Uterus (tissue), 4 donors: Measurements from ENCODE around the gene ATP6AP1. TPM values are rescaled to one million over a fixed set of nuclear protein-coding genes. Genes with fewer than 3 reads are reported as not detected.

ENCODE experiments used
- DNase-seq, 2 donors: peaks; one replicate each; pipeline ENCODE4 v3.0.0-alpha.2; 2019 to 2020
- H3K27ac ChIP-seq, 2 donors: fragments of 200-600 bp; sonication (generic); 1 replicate in 1 of 2; 2 replicates in 1 of 2; pipeline ENCODE4 v1.5.1; 2016 to 2018
- H3K27me3 ChIP-seq, 2 donors: fragments of 200-600 bp; sonication (generic); one replicate each; pipeline ENCODE4 v1.5.1; 2018 to 2019; ENCODE audit warnings: control low read depth in 1 of 2
- H3K36me3 ChIP-seq, 2 donors: fragments of 200-600 bp; sonication (generic); one replicate each; pipeline ENCODE4 v1.5.1; 2019; ENCODE audit warnings: control low read depth in 1 of 2
- H3K4me1 ChIP-seq, 2 donors: fragments of 200-600 bp; sonication (generic); one replicate each; pipeline ENCODE4 v1.5.1; 2018 to 2019; ENCODE audit warnings: control low read depth in 1 of 2
- H3K4me3 ChIP-seq, 2 donors: fragments of 200-600 bp; sonication (generic); 1 replicate in 1 of 2; 2 replicates in 1 of 2; pipeline ENCODE4 v1.5.1; 2018 to 2019; ENCODE audit warnings: mild to moderate bottlenecking in 1 of 2
- H3K9me3 ChIP-seq, 2 donors: fragments of 200-600 bp; sonication (generic); one replicate each; pipeline ENCODE4 v1.5.1; 2019; ENCODE audit warnings: control low read depth in 1 of 2
- CTCF ChIP-seq, 4 experiments: fragments of 200-600 bp in 2 of 4; fragments of 450-650 bp in 2 of 4; sonication (generic) in 2 of 4; IDR thresholded peaks; one replicate each; pipeline ENCODE4 v1.5.1; 2016 to 2019; ENCODE audit warnings: antibody characterized with exemption in 4 of 4, mild to moderate bottlenecking in 2 of 4, moderate library complexity in 1 of 4
- POLR2A ChIP-seq, 2 donors: fragments of 450-650 bp; IDR thresholded peaks; one replicate each; pipeline ENCODE4 v1.6.1; 2016; ENCODE audit warnings: antibody characterized with exemption in 2 of 2, mild to moderate bottlenecking in 1 of 2, moderate library complexity in 1 of 2
- intact Hi-C: fragments of 100-400 bp; cut with DNase I; formaldehyde crosslinking; loops from one replicate; pipeline ENCODE4 v1.15.1; 2023; ENCODE audit warnings: low total_unique reads
- total RNA-seq, 4 donors: library from RNA; depleted of rRNA in 3 of 4; stranded (reverse); fragments of >200 nt in 3 of 4; gene quantifications; one replicate each; pipeline versions ENCODE4 v1.1.0 to v1.2.4, GENCODE V29; 2014 to 2023
- donor health status: DM: yes; HTN: yes; CAD: no.

The ATP6AP1 gene
- total RNA-seq, 4 donors from 2014 or later: 5.1 to 71.3 (median 42.1) TPM

- H3K9me3 ChIP-seq: no peaks in the 10 kb centered on the region
- no peak overlapping the region for H3K4me3 ChIP-seq
- H3K27ac ChIP-seq: no peak overlapping the region
Measured at GRCh38 chrX:154419688-154420401, 8.6 kb upstream of the ATP6AP1 start.

GRCh38 chrX:154420402-154420756, 8.1 kb upstream of the ATP6AP1 start:
- Histone ChIP-seq H3K4me3 (no peak overlapping the region), H3K36me3 (no peaks in the 10 kb centered on the region), H3K27ac (no peak overlapping the region), H3K27me3 (no peaks in the 10 kb centered on the region), H3K4me1 (no peaks in the 10 kb centered on the region), H3K9me3 (no peaks in the 10 kb centered on the region)
- intact Hi-C loops: no loop called here
- no peak for DNase-seq
- TF ChIP-seq CTCF (IDR thresholded peaks at IDR 0.05) (no peak), POLR2A (IDR thresholded peaks at IDR 0.05) (no peak)

More at GRCh38 chrX:154419688-154420401, 8.6 kb upstream of the ATP6AP1 start:
- intact Hi-C loops: no loop called here
- Histone ChIP-seq H3K36me3 (no peaks in the 10 kb centered on the region), H3K27me3 (no peaks in the 10 kb centered on the region), H3K4me1 (no peaks in the 10 kb centered on the region)
- TF ChIP-seq CTCF (IDR thresholded peaks at IDR 0.05) (no peak), POLR2A (IDR thresholded peaks at IDR 0.05) (no peak)
- no peak for DNase-seq

GRCh38 chrX:154426916-154427770, 1.3 kb upstream of the ATP6AP1 start:
- Histone ChIP-seq H3K27me3 (no peaks in the 10 kb centered on the region), H3K36me3 (no peaks in the 10 kb centered on the region), H3K27ac (no peak overlapping the region), H3K4me3 (no peak overlapping the region), H3K9me3 (no peaks in the 10 kb centered on the region), H3K4me1 (no peaks in the 10 kb centered on the region)
- intact Hi-C loops: no loop called here
- DNase-seq: no peak
- no peak for TF ChIP-seq CTCF (IDR thresholded peaks at IDR 0.05)
- no peak for TF ChIP-seq POLR2A (IDR thresholded peaks at IDR 0.05)

- no peaks in the 10 kb centered on the region for H3K4me1 ChIP-seq
- H3K27me3 ChIP-seq: no peaks in the 10 kb centered on the region
- H3K36me3 ChIP-seq: no peaks in the 10 kb centered on the region
- no peaks in the 10 kb centered on the region for H3K9me3 ChIP-seq
- no peak overlapping the region for H3K27ac ChIP-seq
- TF ChIP-seq POLR2A (IDR thresholded peaks at IDR 0.05): no peak
- no peak for TF ChIP-seq CTCF (IDR thresholded peaks at IDR 0.05)
- no peak overlapping the region for H3K4me3 ChIP-seq
- intact Hi-C loops: no loop called here
- no peak for DNase-seq
Measured at GRCh38 chrX:154429711-154430110, 1.2 kb downstream of the ATP6AP1 start.

GRCh38 chrX:154430479-154430878, 2.0 kb downstream of the ATP6AP1 start:
- no peaks in the 10 kb centered on the region for H3K4me1 ChIP-seq
- no peak overlapping the region for H3K27ac ChIP-seq
- no peak overlapping the region for H3K4me3 ChIP-seq
- no peaks in the 10 kb centered on the region for H3K9me3 ChIP-seq
- no peaks in the 10 kb centered on the region for H3K27me3 ChIP-seq
- H3K36me3 ChIP-seq: no peaks in the 10 kb centered on the region
- no peak for TF ChIP-seq POLR2A (IDR thresholded peaks at IDR 0.05)
- TF ChIP-seq CTCF (IDR thresholded peaks at IDR 0.05): no peak
- no peak for DNase-seq
- intact Hi-C loops: no loop called here
